ENCODE data around the gene ZNF516. TPM values are rescaled to one million over a fixed set of nuclear protein-coding genes. Genes with fewer than 3 reads are reported as not detected.

Gene ZNF516
- total RNA-seq, 6 experiments from 2014 or later, result 34.6 to 52.2 (median 42.2) TPM

DNA sequence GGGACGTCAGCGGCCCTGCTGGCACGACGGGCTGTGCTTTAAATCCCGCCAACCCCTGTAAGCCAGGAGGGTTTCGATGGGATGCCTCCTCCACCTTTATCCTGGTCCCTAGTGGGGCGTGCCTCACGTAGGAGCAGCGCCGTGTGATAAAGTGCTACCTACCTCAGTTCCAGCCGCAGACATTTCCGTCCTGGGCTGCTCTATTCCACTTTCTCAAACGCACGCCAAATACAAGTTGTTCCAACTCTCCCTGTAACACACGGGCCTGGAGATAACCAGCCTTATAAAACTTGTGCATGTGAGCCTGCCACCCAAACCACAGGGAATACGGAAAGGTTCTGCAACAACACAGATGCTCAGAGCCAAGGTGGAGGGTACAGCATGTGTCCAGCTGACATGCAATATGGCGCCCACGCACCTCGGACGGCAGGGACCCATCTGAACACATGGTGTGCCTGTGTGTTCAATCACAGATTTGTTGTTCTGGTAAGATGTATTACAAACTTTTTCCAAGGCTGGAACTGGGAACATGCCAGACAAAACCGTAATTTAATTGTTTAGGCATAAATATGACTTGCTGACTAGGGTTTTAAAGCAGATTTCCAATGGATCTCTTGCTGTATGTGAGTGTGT, 47.7 kb downstream of the ZNF516 start:
- H3K9me3 Mint-ChIP-seq, result no peaks in the 10 kb centered on the region
- H3K27ac Mint-ChIP-seq, result peak overlapping the region; percentile 97
- TF ChIP-seq, protein P1, sequence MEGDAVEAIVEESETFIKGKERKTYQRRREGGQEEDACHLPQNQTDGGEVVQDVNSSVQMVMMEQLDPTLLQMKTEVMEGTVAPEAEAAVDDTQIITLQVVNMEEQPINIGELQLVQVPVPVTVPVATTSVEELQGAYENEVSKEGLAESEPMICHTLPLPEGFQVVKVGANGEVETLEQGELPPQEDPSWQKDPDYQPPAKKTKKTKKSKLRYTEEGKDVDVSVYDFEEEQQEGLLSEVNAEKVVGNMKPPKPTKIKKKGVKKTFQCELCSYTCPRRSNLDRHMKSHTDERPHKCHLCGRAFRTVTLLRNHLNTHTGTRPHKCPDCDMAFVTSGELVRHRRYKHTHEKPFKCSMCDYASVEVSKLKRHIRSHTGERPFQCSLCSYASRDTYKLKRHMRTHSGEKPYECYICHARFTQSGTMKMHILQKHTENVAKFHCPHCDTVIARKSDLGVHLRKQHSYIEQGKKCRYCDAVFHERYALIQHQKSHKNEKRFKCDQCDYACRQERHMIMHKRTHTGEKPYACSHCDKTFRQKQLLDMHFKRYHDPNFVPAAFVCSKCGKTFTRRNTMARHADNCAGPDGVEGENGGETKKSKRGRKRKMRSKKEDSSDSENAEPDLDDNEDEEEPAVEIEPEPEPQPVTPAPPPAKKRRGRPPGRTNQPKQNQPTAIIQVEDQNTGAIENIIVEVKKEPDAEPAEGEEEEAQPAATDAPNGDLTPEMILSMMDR (IDR thresholded peaks at IDR 0.05), result no peak
- H3K4me1 Mint-ChIP-seq (ENCODE audit: low read depth), result peaks cover 93% of the 10 kb centered on the region
- peak; percentile 12 for DNase-seq
- peaks cover 7% of the 10 kb centered on the region; the same call in 1 of the 2 replicates for H3K27me3 Mint-ChIP-seq (ENCODE audit: insufficient read depth)
- peaks cover 23% of the 10 kb centered on the region for H3K36me3 Mint-ChIP-seq (ENCODE audit: low read depth)
- H3K4me3 Mint-ChIP-seq, result peak overlapping the region; percentile 82

DNA sequence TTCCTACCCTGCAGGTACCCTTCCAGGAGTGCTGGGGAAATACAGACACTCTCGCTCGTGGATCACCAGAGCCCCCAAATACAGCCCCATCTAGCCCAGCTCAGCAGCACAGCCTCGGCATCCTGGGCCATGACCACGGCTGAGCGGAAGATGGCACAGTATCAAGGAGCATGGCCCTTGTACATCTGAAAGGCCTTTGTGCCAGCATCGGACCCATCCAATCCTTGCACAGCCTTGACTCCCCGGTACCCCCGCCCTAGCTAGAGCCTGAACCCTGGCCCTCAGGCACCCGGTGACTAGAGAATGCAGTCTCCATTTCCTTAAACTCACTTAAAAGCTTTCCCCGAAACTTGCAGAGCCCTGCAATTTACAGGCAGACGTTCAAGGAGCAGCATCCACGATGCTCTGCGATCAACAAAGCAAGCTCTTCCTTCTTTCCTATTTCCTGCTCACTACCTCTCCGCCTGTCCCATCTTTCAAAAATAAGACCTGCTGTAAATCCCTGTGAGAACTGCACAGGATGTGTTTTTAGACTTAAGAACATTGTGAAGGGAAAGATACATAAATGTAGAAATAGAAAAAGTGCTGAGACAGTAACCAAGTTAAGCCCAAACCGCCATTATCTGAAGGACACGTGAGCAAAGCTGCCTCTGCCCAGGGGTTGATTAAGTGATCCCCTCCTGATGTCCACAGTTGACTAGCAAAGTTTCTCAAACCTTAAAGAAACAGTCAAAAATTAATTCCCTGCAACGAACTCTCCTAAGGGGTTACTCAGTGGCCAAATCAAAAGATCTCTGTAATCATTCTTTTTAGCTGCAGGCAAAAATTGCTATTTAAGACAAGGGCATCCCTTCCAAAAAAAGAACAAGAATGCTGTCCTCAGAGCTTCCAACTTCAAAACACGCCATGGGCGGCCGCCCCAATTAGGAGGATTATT, 48.5 kb downstream of the ZNF516 start:
- Mint-ChIP-seq H3K36me3 (ENCODE audit: low read depth) (peaks cover 23% of the 10 kb centered on the region), H3K27me3 (ENCODE audit: insufficient read depth) (peaks cover 4% of the 10 kb centered on the region; the same call in 1 of the 2 replicates), H3K27ac (peak overlapping the region; percentile 97), H3K4me3 (peak overlapping the region; percentile 82), H3K4me1 (ENCODE audit: low read depth) (peaks cover 85% of the 10 kb centered on the region), H3K9me3 (no peaks in the 10 kb centered on the region)
- DNase-seq, result no peak
- TF ChIP-seq, protein P1 (IDR thresholded peaks at IDR 0.05), result no peak

DNA sequence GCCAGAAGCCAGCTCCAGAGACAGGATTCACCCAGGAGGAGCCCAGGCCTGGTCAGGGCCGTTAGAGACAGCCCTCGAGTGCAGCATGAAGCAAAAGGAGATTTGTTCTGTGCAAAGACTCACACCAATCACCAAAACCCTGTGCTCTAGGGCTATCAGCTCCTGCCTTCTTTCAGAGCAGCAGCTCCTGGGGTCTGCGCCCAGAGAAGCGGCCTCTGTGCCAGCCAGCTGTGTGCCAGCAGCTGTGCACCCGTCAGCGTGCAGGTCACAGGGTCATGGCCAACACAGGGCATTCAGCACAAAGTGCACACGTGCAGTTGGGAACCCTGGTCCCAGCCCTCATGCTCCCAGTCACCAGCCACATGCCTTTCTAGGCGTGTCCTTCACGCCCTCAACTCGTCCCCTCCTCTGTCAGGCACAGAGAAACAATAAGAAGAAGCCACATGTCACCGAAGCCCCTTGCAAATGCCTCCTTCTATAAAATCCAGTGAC, 49.3 kb downstream of the ZNF516 start:
- H3K4me1 Mint-ChIP-seq (ENCODE audit: low read depth), result peaks cover 78% of the 10 kb centered on the region
- peak overlapping the region; percentile 82 for H3K4me3 Mint-ChIP-seq
- no peaks in the 10 kb centered on the region for H3K9me3 Mint-ChIP-seq
- DNase-seq, result no peak
- H3K36me3 Mint-ChIP-seq (ENCODE audit: low read depth), result peaks cover 23% of the 10 kb centered on the region
- peaks cover 4% of the 10 kb centered on the region; the same call in 1 of the 2 replicates for H3K27me3 Mint-ChIP-seq (ENCODE audit: insufficient read depth)
- TF ChIP-seq, protein P1 (IDR thresholded peaks at IDR 0.05), result no peak
- H3K27ac Mint-ChIP-seq, result peak overlapping the region; percentile 97

DNA sequence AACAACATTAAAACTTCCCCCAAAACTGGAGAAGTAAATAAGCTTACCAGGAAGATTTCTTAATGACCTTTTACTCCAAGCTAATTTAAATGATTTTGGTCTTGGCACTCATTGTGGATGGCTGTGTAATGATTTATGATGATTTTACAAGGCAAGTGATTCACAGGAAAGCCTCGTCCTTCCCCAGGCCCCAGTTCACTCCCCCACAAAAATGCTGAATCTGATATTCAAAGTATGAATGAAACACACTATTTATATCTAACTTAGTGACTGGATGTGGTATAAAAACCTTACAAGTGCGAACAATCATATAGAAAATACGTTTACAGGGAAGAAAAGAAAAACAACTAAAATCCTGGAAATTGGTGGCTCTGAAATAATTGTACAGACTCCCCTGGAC, 49.8 kb downstream of the ZNF516 start:
- Mint-ChIP-seq H3K4me3 (peak overlapping the region; percentile 82), H3K27ac (peak overlapping the region; percentile 97), H3K4me1 (ENCODE audit: low read depth) (peaks cover 73% of the 10 kb centered on the region), H3K27me3 (ENCODE audit: insufficient read depth) (peaks cover 4% of the 10 kb centered on the region; the same call in 1 of the 2 replicates), H3K9me3 (no peaks in the 10 kb centered on the region), H3K36me3 (ENCODE audit: low read depth) (peaks cover 28% of the 10 kb centered on the region)
- peak; percentile 88 for DNase-seq
- TF ChIP-seq, protein P1 (IDR thresholded peaks at IDR 0.05), result no peak

DNA sequence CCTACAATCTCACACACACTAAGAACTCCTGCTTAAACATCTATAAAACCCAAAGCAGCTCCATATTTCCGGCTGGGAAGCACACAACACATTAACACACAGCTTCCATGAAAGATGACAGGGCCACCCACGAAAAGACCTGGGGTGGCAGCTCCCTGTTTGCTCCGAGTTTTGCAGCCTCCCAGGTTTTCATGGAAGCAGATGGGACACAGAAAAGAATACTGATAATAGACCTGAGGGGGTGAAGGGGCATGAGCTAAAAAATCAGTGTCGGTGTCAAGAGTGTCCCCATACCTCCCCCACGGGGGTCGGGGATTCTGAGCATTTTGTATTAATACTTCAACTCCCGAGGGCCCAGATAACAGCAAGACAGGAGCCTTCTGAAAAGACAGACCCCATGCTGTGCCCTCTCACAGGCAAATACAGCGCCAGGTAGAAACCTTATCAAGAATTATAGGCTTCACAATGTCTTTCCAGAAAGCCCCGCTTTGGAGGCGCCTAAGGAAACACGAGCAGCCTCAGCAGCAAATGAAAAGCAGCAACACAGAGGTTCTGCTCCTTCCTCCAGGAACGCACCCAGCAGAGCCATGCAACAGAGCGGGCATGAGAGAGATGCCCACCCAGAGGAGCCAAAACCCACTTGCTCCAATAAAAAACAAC, 50.5 kb downstream of the ZNF516 start:
- DNase-seq, result no peak
- Mint-ChIP-seq H3K36me3 (ENCODE audit: low read depth) (peaks cover 31% of the 10 kb centered on the region), H3K27ac (peak overlapping the region; percentile 97), H3K4me3 (peak overlapping the region; percentile 82), H3K4me1 (ENCODE audit: low read depth) (peaks cover 66% of the 10 kb centered on the region), H3K27me3 (ENCODE audit: insufficient read depth) (peaks cover 4% of the 10 kb centered on the region; the same call in 1 of the 2 replicates), H3K9me3 (no peaks in the 10 kb centered on the region)
- TF ChIP-seq, protein P1 (IDR thresholded peaks at IDR 0.05), result no peak

Measured in HFFc6 (cell line).